ENCODE results near the gene DNAAF5. TPM values are rescaled to one million over a fixed set of nuclear protein-coding genes. Genes with fewer than 3 reads are reported as not detected.
A peak's percentile ranks its signal among the peaks of the same experiment; 100 is the strongest.

Gene DNAAF5
- total RNA-seq, 4 donors from 2014 or later: 19.0 to 25.3 (median 24.1) TPM

GRCh38 chr7:714251-714671 lies 12.2 kb upstream of the DNAAF5 start:
- WGBS, 2 donors: 83 to 84% methylated on average over 13 of the region's 13 CpGs
- no peak overlapping the region for H3K4me3 ChIP-seq (ENCODE audit: low read depth, poor library complexity, severe bottlenecking)
- no peak for DNase-seq (ENCODE audit: low spot score in 2 of 2)
- intact Hi-C loops (cut with DNase I; ENCODE audit: low total_unique reads): no loop called here
- TF ChIP-seq POLR2A (IDR thresholded peaks at IDR 0.05): no peak
- TF ChIP-seq, protein P1, sequence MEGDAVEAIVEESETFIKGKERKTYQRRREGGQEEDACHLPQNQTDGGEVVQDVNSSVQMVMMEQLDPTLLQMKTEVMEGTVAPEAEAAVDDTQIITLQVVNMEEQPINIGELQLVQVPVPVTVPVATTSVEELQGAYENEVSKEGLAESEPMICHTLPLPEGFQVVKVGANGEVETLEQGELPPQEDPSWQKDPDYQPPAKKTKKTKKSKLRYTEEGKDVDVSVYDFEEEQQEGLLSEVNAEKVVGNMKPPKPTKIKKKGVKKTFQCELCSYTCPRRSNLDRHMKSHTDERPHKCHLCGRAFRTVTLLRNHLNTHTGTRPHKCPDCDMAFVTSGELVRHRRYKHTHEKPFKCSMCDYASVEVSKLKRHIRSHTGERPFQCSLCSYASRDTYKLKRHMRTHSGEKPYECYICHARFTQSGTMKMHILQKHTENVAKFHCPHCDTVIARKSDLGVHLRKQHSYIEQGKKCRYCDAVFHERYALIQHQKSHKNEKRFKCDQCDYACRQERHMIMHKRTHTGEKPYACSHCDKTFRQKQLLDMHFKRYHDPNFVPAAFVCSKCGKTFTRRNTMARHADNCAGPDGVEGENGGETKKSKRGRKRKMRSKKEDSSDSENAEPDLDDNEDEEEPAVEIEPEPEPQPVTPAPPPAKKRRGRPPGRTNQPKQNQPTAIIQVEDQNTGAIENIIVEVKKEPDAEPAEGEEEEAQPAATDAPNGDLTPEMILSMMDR (IDR thresholded peaks at IDR 0.05): no peak

DNA sequence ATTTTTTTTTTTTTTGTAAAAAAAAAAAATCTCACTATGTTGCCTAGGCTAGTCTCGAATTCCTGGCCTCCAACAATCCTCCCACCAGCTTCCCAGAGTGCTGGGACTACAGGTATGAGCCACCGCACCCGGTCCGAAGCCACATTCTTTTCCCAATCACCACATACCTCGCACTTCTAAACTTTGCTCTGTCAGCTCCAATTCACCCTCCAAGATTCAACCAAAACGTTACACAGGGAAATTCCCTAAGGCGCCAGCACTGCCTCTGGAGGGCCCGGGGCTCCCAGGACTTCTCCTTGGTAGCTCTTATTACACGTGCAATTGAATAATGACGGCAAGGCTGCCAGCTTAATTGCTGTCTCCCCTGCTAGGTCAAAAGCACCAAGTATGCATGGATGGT lies 10.3 kb upstream of the DNAAF5 start:
- 51 to 59% methylated on average over 10 of the region's 10 CpGs for WGBS, 2 donors
- intact Hi-C loops (cut with DNase I; ENCODE audit: low total_unique reads): no loop called here
- peak in 1 of 2 donors; percentile 67 for DNase-seq (ENCODE audit: low spot score in 2 of 2)
- no peak overlapping the region for H3K4me3 ChIP-seq (ENCODE audit: low read depth, poor library complexity, severe bottlenecking)
- TF ChIP-seq, protein P1 (IDR thresholded peaks at IDR 0.05): no peak

GRCh38 chr7:716636-717035 lies 9.9 kb upstream of the DNAAF5 start:
- no peak overlapping the region for H3K4me3 ChIP-seq (ENCODE audit: low read depth, poor library complexity, severe bottlenecking)
- 82 to 84% methylated on average over 11 of the region's 11 CpGs for WGBS, 2 donors
- intact Hi-C loops (cut with DNase I; ENCODE audit: low total_unique reads): no loop called here
- DNase-seq (ENCODE audit: low spot score in 2 of 2): peak in 1 of 2 donors; percentile 72
- TF ChIP-seq, protein P1 (IDR thresholded peaks at IDR 0.05): no peak
- TF ChIP-seq POLR2A (IDR thresholded peaks at IDR 0.05): no peak

DNA sequence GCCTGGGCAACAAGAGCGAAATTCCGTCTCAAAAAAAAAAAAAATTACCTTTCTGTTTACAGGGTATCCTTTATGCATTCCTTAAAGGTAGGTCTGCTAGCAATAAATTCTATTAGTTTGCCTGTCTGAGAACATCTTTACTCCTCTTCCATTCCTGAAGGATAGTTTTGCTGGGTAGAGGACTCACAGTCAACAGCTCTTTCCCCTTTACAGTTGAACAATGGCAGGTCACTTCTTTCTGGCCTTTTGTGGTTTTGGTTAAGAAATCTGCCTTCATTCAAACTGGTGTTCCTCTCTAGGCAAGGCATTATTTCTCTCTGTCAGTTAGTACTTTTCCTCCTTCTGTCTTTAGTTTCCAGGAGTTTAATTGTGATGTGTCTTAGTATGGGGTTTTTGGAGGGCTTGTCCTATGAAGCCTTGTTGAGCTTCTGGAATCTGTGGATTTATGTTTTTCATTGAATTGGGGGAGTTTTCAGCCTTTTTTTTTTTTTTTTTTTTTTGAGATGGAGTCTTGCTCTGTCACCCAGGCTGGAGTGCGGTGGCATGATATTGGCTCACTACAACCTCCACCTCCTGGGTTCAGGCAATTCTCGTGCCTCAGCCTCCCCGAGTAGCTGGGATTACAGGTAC lies 4.8 kb upstream of the DNAAF5 start:
- H3K4me3 ChIP-seq (ENCODE audit: low read depth, poor library complexity, severe bottlenecking): no peak overlapping the region
- WGBS, 2 donors: 97 to 98% methylated on average over 5 of the region's 5 CpGs
- intact Hi-C loops (cut with DNase I; ENCODE audit: low total_unique reads): no loop called here
- TF ChIP-seq, protein P1 (IDR thresholded peaks at IDR 0.05): no peak
- TF ChIP-seq POLR2A (IDR thresholded peaks at IDR 0.05): no peak
- DNase-seq (ENCODE audit: low spot score in 2 of 2): no peak

- DNase-seq (ENCODE audit: low spot score in 2 of 2): no peak
- TF ChIP-seq, protein P1 (IDR thresholded peaks at IDR 0.05): no peak
- no peak for TF ChIP-seq POLR2A (IDR thresholded peaks at IDR 0.05)
- intact Hi-C loops (cut with DNase I; ENCODE audit: low total_unique reads): no loop called here
- no peak overlapping the region for H3K4me3 ChIP-seq (ENCODE audit: low read depth, poor library complexity, severe bottlenecking)
- 91 to 97% methylated on average over 9 of the region's 9 CpGs for WGBS, 2 donors
Observed at GRCh38 chr7:723541-723940, 3.0 kb upstream of the DNAAF5 start.

DNA sequence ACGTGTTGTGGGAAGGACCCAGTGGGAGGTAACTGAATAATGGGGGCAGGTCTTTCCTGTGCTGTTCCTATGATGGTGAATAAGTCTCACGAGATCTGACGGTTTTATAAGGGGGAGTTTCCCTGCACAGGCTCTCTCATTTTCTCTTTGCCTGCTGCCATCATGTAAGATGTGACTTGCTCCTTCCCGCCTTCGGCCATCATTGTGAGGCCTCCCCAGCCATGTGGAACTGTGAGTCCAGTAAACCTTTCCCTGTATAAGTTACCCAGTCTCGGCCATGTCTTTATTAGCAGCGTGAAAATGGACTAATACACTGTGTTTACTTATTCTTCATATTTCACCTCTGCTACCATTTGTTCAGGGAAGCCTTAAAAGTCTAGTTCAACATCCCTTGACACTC lies 2.2 kb upstream of the DNAAF5 start:
- TF ChIP-seq, protein P1 (IDR thresholded peaks at IDR 0.05): no peak
- TF ChIP-seq POLR2A (IDR thresholded peaks at IDR 0.05): no peak
- no peak overlapping the region for H3K4me3 ChIP-seq (ENCODE audit: low read depth, poor library complexity, severe bottlenecking)
- no peak for DNase-seq (ENCODE audit: low spot score in 2 of 2)
- intact Hi-C loops (cut with DNase I; ENCODE audit: low total_unique reads): no loop called here
- 93 to 98% methylated on average over 7 of the region's 7 CpGs for whole genome bisulfite sequencing, 2 donors

Data from lower leg skin (tissue), 4 donors.